Karpas-422 (cell line): ENCODE results near the gene PXDC1. TPM values are rescaled to one million over a fixed set of nuclear protein-coding genes. Genes with fewer than 3 reads are reported as not detected.
"Not testable (repeated sequence)": the region's sequence is repeated elsewhere in the genome, so short reads cannot be mapped to it uniquely, and the experiment has no call there.

Experiments
- DNase-seq: peaks from one replicate; pipeline ENCODE4 v3.0.0-alpha.2; 2015
- H2AFZ ChIP-seq: fragments of 200-600 bp; sonication (generic); 2 replicates; pipeline ENCODE4 v1.6.1; 2014; ENCODE audit warnings: antibody characterized with exemption, low read length, mixed read lengths
- H3K27ac ChIP-seq: fragments of 200-600 bp; sonication (generic); 2 replicates; pipeline ENCODE4 v1.5.1; 2014; ENCODE audit warnings: mild to moderate bottlenecking, low read length, moderate library complexity
- H3K27me3 ChIP-seq: fragments of 200-600 bp; sonication (generic); 2 replicates; pipeline ENCODE4 v1.6.1; 2014; ENCODE audit warnings: low read length, mixed read lengths
- H3K36me3 ChIP-seq: fragments of 200-600 bp; sonication (generic); 2 replicates; pipeline ENCODE4 v1.6.1; 2014; ENCODE audit warnings: low read length, mixed read lengths; ENCODE audit not compliant: insufficient read depth
- H3K4me1 ChIP-seq: fragments of 200-600 bp; sonication (generic); 2 replicates; pipeline ENCODE4 v1.6.1; 2014; ENCODE audit warnings: mild to moderate bottlenecking, low read length, mixed read lengths
- H3K4me2 ChIP-seq: fragments of 200-600 bp; sonication (generic); 2 replicates; pipeline ENCODE4 v1.6.1; 2014; ENCODE audit warnings: low read length, low read depth, mild to moderate bottlenecking; ENCODE audit not compliant: poor library complexity, severe bottlenecking
- H3K4me3 ChIP-seq: fragments of 200-600 bp; sonication (generic); 2 replicates; pipeline ENCODE4 v1.5.1; 2014; ENCODE audit warnings: mild to moderate bottlenecking, antibody characterized with exemption, low read length, mixed read lengths
- H3K79me2 ChIP-seq: fragments of 200-600 bp; sonication (generic); 2 replicates; pipeline ENCODE4 v1.6.1; 2014; ENCODE audit warnings: mild to moderate bottlenecking, low read length, mixed read lengths
- H3K9ac ChIP-seq: fragments of 200-600 bp; sonication (generic); 2 replicates; pipeline ENCODE4 v1.6.0; 2014; ENCODE audit warnings: low read length
- H3K9me2 ChIP-seq: fragments of 200-600 bp; sonication (generic), shearing (Covaris generic); replicated peaks from 2 replicates; pipeline ENCODE4 v1.6.0; 2014; ENCODE audit warnings: mild to moderate bottlenecking, low read length, moderate library complexity; ENCODE audit not compliant: insufficient read depth
- H3K9me3 ChIP-seq: fragments of 300-700, 200-600 bp; sonication (generic); 2 replicates; pipeline ENCODE4 v1.6.1; 2014; ENCODE audit warnings: low read length, mixed read lengths
- H4K20me1 ChIP-seq: fragments of 200-600 bp; sonication (generic); 2 replicates; pipeline ENCODE4 v1.6.1; 2014; ENCODE audit warnings: mild to moderate bottlenecking, antibody characterized with exemption, low read length, low read depth; ENCODE audit not compliant: insufficient read depth
- total RNA-seq: library from RNA; depleted of rRNA; stranded (reverse); fragments of >200 nt; shearing (Covaris generic); gene quantifications from 2 replicates; pipeline ENCODE4 v1.2.3, GENCODE V29; 2014; ENCODE audit warnings: low replicate concordance

The PXDC1 gene
- total RNA-seq, 1 experiment from 2014 or later, result not detected

GRCh38 chr6:3776881-3777507, 25.5 kb upstream of the PXDC1 start:
- H3K9me3 ChIP-seq, result no peaks in the 10 kb centered on the region
- H3K79me2 ChIP-seq, result no peaks in the 10 kb centered on the region
- no peak overlapping the region for H2AFZ ChIP-seq
- no peaks in the 10 kb centered on the region for H3K9me2 ChIP-seq
- no peaks in the 10 kb centered on the region for H3K4me1 ChIP-seq
- no peak for DNase-seq
- H4K20me1 ChIP-seq, result no peaks in the 10 kb centered on the region
- H3K27me3 ChIP-seq, result no peaks in the 10 kb centered on the region
- H3K9ac ChIP-seq, result no peak overlapping the region
- H3K4me2 ChIP-seq, result no peak overlapping the region
- no peaks in the 10 kb centered on the region for H3K36me3 ChIP-seq
- no peak overlapping the region for H3K27ac ChIP-seq
- no peak overlapping the region for H3K4me3 ChIP-seq

GRCh38 chr6:3775847-3776246, 24.3 kb upstream of the PXDC1 start:
- Histone ChIP-seq H3K27me3 (no peaks in the 10 kb centered on the region), H3K79me2 (no peaks in the 10 kb centered on the region), H3K4me2 (no peak overlapping the region), H3K4me3 (no peak overlapping the region), H3K9me2 (no peaks in the 10 kb centered on the region), H3K36me3 (no peaks in the 10 kb centered on the region), H2AFZ (no peak overlapping the region), H3K9ac (no peak overlapping the region), H3K4me1 (no peaks in the 10 kb centered on the region), H3K9me3 (no peaks in the 10 kb centered on the region), H4K20me1 (no peaks in the 10 kb centered on the region), H3K27ac (no peak overlapping the region)
- DNase-seq, result no peak

GRCh38 chr6:3775386-3775785, 23.9 kb upstream of the PXDC1 start:
- peaks cover 1% of the 10 kb centered on the region for H3K4me1 ChIP-seq

GRCh38 chr6:3773678-3774298, 22.3 kb upstream of the PXDC1 start:
- H2AFZ ChIP-seq, result no peak overlapping the region

More at GRCh38 chr6:3775386-3775785, 23.9 kb upstream of the PXDC1 start:
- no peak overlapping the region for H2AFZ ChIP-seq
- H4K20me1 ChIP-seq, result no peaks in the 10 kb centered on the region
- H3K79me2 ChIP-seq, result no peaks in the 10 kb centered on the region
- H3K9ac ChIP-seq, result no peak overlapping the region
- no peaks in the 10 kb centered on the region for H3K9me3 ChIP-seq
- no peaks in the 10 kb centered on the region for H3K9me2 ChIP-seq
- H3K4me3 ChIP-seq, result no peak overlapping the region
- H3K27ac ChIP-seq, result no peak overlapping the region
- no peak overlapping the region for H3K4me2 ChIP-seq
- H3K36me3 ChIP-seq, result no peaks in the 10 kb centered on the region
- H3K27me3 ChIP-seq, result no peaks in the 10 kb centered on the region
- DNase-seq, result no peak

GRCh38 chr6:3772127-3772999, 20.9 kb upstream of the PXDC1 start:
- H3K9me2 ChIP-seq, H4K20me1 ChIP-seq, H3K9ac ChIP-seq, H3K27ac ChIP-seq, H3K4me1 ChIP-seq, H2AFZ ChIP-seq, H3K4me2 ChIP-seq, DNase-seq, H3K79me2 ChIP-seq, H3K27me3 ChIP-seq, H3K36me3 ChIP-seq, H3K9me3 ChIP-seq, H3K4me3 ChIP-seq: not testable (repeated sequence)

More at GRCh38 chr6:3773678-3774298, 22.3 kb upstream of the PXDC1 start:
- no peaks in the 10 kb centered on the region for H3K27me3 ChIP-seq
- H3K4me1 ChIP-seq, result peaks cover 9% of the 10 kb centered on the region
- no peaks in the 10 kb centered on the region for H3K36me3 ChIP-seq
- no peaks in the 10 kb centered on the region for H4K20me1 ChIP-seq
- H3K27ac ChIP-seq, result no peak overlapping the region
- H3K9ac ChIP-seq, result no peak overlapping the region
- H3K4me3 ChIP-seq, result no peak overlapping the region
- DNase-seq, result no peak
- H3K4me2 ChIP-seq, result no peak overlapping the region
- H3K79me2 ChIP-seq, result no peaks in the 10 kb centered on the region
- H3K9me2 ChIP-seq, result no peaks in the 10 kb centered on the region
- no peaks in the 10 kb centered on the region for H3K9me3 ChIP-seq

GRCh38 chr6:3771407-3772011, 20.0 kb upstream of the PXDC1 start:
- Histone ChIP-seq H3K36me3 (no peaks in the 10 kb centered on the region), H3K79me2 (no peaks in the 10 kb centered on the region), H2AFZ (no peak overlapping the region), H3K4me3 (no peak overlapping the region), H4K20me1 (no peaks in the 10 kb centered on the region), H3K27me3 (no peaks in the 10 kb centered on the region), H3K9ac (no peak overlapping the region), H3K9me2 (no peaks in the 10 kb centered on the region), H3K4me1 (peaks cover 9% of the 10 kb centered on the region), H3K4me2 (no peak overlapping the region), H3K27ac (no peak overlapping the region), H3K9me3 (no peaks in the 10 kb centered on the region)
- no peak for DNase-seq

- Histone ChIP-seq H4K20me1 (no peaks in the 10 kb centered on the region), H3K36me3 (no peaks in the 10 kb centered on the region), H3K9me3 (no peaks in the 10 kb centered on the region), H3K4me2 (peak overlapping the region; percentile 64), H2AFZ (peak overlapping the region; percentile 89), H3K9ac (no peak overlapping the region), H3K27ac (no peak overlapping the region), H3K4me3 (peak overlapping the region; percentile 58), H3K79me2 (no peaks in the 10 kb centered on the region), H3K4me1 (peaks cover 10% of the 10 kb centered on the region), H3K27me3 (no peaks in the 10 kb centered on the region), H3K9me2 (no peaks in the 10 kb centered on the region)
- no peak for DNase-seq
Measured at GRCh38 chr6:3770023-3770720, 18.7 kb upstream of the PXDC1 start.
